NCI-H748 treated with DMSO at 0.1 percent for 48 hours (cell line): ENCODE measurements around the gene IQCH.

Experiments used
- DNase-seq: peaks from one replicate; lab custom pipeline; 2025; lab: John Stamatoyannopoulos, UW

IQCH gene

DNA sequence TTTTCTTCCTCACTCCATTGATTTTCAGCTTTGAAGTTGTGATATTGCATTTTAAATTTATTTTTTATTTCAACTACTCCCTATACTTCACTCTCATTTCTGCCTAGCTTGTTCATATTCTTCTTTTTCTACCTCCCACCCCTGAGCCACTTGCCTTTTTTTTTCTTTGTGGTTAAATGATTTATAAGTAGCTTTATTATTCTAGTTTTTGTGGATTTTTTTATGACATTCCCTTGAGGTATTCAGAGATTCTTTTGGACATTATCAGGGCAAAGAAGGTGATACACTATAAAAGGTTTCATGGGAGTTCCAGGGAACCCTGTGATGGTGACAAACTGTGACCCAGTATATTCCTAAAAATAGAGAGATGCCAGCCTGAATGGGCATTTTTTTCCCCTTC lies 269.6 kb downstream of the IQCH start:
- no peak for DNase-seq

DNA sequence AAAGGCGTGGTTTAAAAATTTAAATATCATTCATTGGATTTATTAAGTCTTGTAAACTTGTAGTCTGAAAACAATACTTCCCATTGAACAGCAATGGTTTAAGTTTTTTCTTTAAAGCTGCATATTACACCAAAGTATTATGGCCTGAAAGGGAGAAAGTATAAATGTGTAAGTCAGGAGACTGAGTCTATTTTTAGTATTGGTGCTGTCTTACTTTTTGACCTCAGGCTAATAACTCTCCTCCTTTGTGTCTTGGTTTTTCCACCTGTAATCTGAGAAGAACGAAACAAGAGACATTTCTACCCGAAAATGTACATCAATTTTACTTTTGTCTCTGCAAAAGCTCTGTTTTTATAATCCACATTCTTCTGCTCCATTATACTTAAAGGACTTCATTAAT lies 273.9 kb downstream of the IQCH start:
- no peak for DNase-seq

DNA sequence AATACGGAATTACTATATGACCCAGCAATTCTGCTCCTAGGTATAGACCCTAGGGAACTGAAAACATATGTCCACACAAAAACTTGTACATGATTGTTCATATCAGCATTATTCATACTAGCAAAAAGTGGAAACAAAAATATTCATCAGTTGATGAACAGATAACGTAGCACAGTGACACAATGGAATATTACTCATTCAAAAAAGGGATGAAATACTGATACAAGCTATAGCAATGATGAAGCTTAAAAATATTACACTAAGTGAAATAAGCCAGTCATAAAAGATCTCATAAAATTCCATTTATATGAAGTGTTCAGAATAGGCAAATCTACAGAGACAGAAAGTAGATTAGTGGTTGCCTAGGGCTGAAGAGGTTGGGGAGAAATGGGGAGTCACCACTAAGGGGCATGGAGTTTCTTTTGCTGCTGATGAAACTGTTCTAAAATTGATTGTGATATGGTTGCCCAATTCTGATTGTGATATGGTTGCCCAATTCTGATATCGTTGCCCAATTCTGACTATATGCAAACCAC lies 276.9 kb downstream of the IQCH start:
- no peak for DNase-seq

DNA sequence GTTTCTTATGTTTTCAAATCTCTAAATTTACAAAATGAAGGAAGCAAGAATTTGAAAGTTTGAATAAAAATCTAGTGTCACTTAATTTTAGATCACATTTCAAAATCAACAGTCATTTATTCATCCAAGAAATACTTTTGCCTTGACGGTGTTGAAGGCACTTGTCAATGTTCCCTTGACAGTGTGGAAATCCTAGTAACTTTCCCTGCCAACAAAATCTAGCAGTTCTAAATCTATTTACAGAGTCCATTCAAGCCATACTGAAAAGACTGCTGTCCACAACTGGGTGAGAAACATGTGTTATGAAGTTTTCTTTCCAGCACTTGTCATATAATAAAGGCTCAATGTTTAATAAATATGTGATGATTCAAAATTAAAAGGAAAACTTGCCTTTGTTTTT lies 279.3 kb downstream of the IQCH start:
- DNase-seq = no peak

- no peak for DNase-seq
Observed at GRCh38 chr15:67534360-67534759, 279.8 kb downstream of the IQCH start.

GRCh38 chr15:67537771-67538170 lies 283.2 kb downstream of the IQCH start:
- DNase-seq = no peak

GRCh38 chr15:67542420-67543347 lies 288.1 kb downstream of the IQCH start, which contains the start of gene MAP2K5:
Gene MAP2K5 (plus strand): TSS chr15:67542703. CDS start chr15:67543336, 633 bp downstream.
- DNase-seq = peak; percentile 7

- no peak for DNase-seq
Observed at GRCh38 chr15:67543348-67543718, 288.7 kb downstream of the IQCH start.

GRCh38 chr15:67544475-67544874 lies 289.9 kb downstream of the IQCH start:
- DNase-seq = no peak

DNA sequence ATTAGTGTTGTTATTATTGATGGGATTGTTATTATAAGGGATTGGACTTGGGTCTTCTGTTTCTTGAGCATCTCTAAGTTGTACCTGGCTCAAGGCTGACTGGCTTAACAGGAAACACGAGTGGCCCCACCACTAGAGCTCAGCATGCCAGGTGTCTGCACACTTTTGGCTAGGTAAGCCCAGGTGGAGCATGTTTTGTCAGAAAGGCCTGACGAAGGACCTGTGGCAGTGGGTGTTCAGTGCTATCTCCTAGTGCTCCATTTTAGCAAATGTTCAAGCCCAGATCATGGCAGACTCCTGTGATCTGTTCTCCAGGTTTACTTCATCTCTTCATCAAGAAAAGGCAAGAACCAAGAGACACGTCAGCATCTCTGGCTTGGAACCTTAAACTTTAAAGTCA lies 291.3 kb downstream of the IQCH start:
- DNase-seq = no peak

GRCh38 chr15:67547064-67547463 lies 292.5 kb downstream of the IQCH start:
- no peak for DNase-seq

DNA sequence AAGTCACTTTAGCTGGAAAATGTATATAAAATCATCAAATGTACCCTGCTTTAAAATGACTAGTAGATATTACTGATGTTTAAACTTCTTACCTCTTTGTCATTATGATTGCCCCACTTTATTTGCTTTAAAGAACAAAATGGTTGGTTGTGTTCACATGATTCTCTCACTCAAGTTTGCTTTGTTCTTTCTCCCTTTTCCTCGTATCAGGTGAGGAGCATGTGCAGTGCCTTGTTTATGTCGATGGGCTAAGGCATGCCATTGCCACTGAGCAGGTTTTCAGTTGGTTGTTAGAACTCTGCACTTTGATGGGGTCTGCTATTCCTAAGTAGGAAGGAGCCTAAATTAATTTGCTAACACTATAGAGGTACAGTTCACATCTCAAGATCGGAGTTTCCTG lies 293.2 kb downstream of the IQCH start:
- no peak for DNase-seq

GRCh38 chr15:67548236-67548852 lies 293.8 kb downstream of the IQCH start:
- DNase-seq = no peak

DNA sequence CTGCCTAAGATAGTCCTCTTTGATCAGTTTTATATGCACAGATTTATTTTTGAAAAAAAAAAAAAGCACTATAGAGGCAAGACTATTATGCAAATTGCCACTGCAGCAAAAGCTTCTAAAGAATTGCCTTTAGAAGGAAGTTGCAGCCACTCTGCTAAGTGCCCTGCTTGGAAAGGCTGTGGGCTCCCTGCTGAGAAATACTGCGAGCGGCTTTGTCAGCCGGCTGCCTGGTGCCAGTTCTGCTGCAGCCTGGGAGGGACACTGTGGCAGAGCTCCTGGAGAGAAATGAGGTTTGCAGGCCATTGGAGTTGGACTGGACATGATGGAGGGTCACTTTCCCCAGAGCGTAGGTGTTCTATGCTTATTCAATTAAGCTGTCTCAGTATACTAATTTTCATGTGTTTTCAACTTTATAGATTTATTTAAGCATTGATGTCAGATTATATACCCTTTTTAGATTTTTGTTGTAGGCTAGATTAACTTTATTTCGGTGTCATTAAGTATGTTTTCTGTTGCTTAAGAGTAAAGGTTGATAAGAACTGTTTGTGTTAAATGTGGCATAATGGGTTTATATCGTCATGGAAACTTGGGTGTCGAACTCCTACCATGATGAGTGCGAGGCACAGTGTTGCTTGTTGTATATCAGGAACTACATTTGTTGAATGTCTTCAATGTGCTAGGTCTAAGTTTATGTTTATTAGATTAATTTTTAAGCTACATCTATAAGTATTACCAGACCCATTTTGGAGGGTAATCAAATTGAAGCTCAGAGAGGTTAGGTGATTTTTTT lies 294.5 kb downstream of the IQCH start:
- DNase-seq = no peak

GRCh38 chr15:67549736-67550135 lies 295.1 kb downstream of the IQCH start:
- no peak for DNase-seq

- DNase-seq = no peak
Observed at GRCh38 chr15:67550522-67550921, 295.9 kb downstream of the IQCH start.

DNA sequence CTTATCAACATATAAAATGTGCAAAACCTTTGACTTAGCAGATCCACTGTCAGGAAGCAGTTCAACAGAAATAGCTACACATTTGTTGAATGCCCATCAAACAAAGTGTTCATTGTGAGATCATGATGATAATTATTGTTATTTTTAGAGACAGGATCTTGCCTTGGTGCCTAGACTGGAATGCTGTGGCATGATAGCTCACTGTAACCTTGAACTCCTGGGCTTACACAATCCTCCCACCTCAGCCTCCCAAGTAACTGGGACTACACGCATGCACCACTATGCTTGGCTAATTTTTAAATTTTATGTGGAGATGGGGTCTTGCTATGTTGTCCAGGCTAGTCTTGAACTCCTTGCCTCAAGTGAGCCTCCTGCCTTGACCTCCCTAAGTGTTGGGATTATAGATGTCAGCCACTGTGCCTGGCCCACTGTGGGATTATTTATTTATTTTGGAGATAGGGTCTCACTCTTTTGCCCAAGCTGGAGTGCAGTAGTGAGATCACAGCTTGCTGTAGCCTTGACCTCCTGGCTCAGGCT lies 296.7 kb downstream of the IQCH start:
- no peak for DNase-seq
